Vagina (tissue), 2 donors: Measurements from ENCODE around the gene PRDM10.

Experiments used
- POLR2A ChIP-seq, 2 donors: fragments of 450-650 bp; IDR thresholded peaks; one replicate each; pipeline ENCODE4 v1.6.1; 2017; ENCODE audit warnings: antibody characterized with exemption in 2 of 2, mild to moderate bottlenecking in 2 of 2, moderate library complexity in 2 of 2
- POLR2AphosphoS5 ChIP-seq, 2 donors: sonication (generic); formaldehyde crosslinking; IDR thresholded peaks; one replicate each; pipeline ENCODE4 v1.9.0; 2017; ENCODE audit warnings: antibody characterized with exemption in 2 of 2, mild to moderate bottlenecking in 2 of 2, low read depth in 1 of 2; ENCODE audit not compliant: insufficient read depth in 1 of 2
- TF ChIP-seq, protein P1 (sequence below), 3 experiments: fragments of 450-650 bp in 2 of 3; fragments of 200-600 bp in 1 of 3; sonication (generic) in 1 of 3; IDR thresholded peaks; one replicate each; pipeline ENCODE4 v1.5.1; 2017 to 2019; ENCODE audit warnings: antibody characterized with exemption in 3 of 3, mild to moderate bottlenecking in 2 of 3, moderate library complexity in 2 of 3

DNA sequence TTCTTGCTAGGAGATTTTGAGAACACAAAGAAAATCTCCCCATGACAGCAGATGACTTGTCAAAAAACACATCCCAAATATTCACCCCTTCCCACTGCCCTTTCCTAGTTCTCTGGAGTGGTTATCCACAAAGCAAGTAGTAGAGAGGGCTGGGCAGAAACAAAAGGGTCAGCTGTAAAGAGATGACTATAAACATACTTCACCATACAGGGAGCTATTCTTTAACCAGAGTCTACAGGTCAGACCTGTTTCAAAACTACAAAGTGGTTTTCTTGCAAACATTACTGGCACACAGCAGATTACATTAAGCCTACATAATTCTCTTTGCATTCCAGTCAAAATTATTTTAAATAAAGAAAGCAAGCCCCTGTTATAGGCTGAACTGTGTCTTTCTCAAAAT is 59.6 kb downstream of the PRDM10 start:
- TF ChIP-seq, protein P1, sequence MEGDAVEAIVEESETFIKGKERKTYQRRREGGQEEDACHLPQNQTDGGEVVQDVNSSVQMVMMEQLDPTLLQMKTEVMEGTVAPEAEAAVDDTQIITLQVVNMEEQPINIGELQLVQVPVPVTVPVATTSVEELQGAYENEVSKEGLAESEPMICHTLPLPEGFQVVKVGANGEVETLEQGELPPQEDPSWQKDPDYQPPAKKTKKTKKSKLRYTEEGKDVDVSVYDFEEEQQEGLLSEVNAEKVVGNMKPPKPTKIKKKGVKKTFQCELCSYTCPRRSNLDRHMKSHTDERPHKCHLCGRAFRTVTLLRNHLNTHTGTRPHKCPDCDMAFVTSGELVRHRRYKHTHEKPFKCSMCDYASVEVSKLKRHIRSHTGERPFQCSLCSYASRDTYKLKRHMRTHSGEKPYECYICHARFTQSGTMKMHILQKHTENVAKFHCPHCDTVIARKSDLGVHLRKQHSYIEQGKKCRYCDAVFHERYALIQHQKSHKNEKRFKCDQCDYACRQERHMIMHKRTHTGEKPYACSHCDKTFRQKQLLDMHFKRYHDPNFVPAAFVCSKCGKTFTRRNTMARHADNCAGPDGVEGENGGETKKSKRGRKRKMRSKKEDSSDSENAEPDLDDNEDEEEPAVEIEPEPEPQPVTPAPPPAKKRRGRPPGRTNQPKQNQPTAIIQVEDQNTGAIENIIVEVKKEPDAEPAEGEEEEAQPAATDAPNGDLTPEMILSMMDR (IDR thresholded peaks at IDR 0.05): no peak
- no peak for TF ChIP-seq POLR2A (IDR thresholded peaks at IDR 0.05)
- no peak for TF ChIP-seq POLR2AphosphoS5 (IDR thresholded peaks at IDR 0.05; ENCODE audit: insufficient read depth in 1 of 2, low read depth in 1 of 2)
